ENCODE results near the gene CCDC192. TPM values are rescaled to one million over a fixed set of nuclear protein-coding genes. Genes with fewer than 3 reads are reported as not detected.
"Not testable (repeated sequence)": the region's sequence is repeated elsewhere in the genome, so short reads cannot be mapped to it uniquely, and the experiment has no call there.

Gene CCDC192
- total RNA-seq, 1 donor from 2014 or later, result 1.3 TPM

DNA sequence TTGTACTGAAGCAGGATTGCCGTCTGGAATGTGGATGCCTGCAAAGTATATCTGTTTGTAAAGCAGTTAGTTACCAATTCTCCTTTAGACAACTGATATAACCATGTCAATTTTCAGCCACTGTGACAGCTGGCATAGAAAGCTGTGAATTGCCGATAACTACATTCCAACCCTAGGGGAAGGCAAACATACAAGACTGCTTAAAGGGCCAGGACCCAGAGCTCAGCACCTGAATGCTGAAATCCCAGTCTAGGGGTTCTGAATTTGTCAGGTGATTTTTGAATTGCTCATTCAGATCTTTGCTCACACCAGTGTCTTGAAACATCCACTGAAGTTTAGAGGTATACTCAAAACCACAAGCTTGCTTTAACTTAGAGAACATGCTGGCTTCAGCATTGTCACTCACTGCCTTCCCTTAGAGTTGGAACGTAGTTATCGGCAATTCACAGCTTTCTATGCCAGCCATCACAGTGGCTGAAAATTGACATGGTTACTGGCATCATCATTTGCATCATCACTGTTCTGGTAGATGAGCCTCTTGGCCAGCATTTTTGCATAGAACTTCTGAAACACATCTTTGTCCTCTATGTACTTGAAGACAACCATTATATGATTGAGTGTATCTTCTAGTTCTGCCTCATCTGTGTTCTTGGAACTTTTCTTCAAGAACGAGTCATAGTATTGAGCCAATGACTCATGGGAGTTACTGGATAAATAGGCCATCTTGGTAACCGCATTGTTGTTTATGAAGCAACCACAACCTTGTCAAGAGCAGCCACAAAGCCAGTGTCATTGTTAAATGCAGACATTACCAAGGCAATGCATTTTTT, 82.1 kb downstream of the CCDC192 start:
- H3K27ac Mint-ChIP-seq (ENCODE audit: unreplicated experiment), result no peak overlapping the region

DNA sequence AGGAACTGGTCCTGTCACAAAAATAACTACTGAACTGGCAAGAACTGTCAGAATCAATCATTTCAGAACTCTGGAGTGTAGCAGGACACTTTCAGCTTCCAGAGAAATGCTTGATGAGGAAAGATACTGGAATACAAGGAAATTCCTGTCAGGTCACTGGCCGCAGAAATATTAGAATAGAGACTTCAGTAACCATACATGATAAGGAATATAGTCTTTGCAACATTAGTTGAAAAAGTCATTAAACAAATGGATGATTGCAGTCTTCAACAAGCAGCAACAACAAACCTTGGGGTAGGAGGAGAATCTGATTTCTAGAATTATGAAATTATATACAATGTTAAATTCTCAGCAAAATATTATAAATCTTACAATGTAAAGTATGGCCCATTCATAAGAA, 88.2 kb downstream of the CCDC192 start:
- no peak overlapping the region for H3K27ac Mint-ChIP-seq (ENCODE audit: unreplicated experiment)
- H3K9me3 Mint-ChIP-seq, result peaks cover 17% of the 10 kb centered on the region
- H3K27me3 Mint-ChIP-seq (ENCODE audit: low read depth), result no peaks in the 10 kb centered on the region
- H3K36me3 Mint-ChIP-seq (ENCODE audit: low read depth), result peaks cover 10% of the 10 kb centered on the region
- peaks cover 8% of the 10 kb centered on the region for H3K4me1 Mint-ChIP-seq
- DNase-seq (ENCODE audit: low read depth, low spot score), result no peak
- TF ChIP-seq, protein P1, sequence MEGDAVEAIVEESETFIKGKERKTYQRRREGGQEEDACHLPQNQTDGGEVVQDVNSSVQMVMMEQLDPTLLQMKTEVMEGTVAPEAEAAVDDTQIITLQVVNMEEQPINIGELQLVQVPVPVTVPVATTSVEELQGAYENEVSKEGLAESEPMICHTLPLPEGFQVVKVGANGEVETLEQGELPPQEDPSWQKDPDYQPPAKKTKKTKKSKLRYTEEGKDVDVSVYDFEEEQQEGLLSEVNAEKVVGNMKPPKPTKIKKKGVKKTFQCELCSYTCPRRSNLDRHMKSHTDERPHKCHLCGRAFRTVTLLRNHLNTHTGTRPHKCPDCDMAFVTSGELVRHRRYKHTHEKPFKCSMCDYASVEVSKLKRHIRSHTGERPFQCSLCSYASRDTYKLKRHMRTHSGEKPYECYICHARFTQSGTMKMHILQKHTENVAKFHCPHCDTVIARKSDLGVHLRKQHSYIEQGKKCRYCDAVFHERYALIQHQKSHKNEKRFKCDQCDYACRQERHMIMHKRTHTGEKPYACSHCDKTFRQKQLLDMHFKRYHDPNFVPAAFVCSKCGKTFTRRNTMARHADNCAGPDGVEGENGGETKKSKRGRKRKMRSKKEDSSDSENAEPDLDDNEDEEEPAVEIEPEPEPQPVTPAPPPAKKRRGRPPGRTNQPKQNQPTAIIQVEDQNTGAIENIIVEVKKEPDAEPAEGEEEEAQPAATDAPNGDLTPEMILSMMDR (conservative IDR thresholded peaks at IDR 0.05), result no peak
- H3K4me3 Mint-ChIP-seq, result no peak overlapping the region

More for the DNA sequence above, 82.1 kb downstream of the CCDC192 start:
- Mint-ChIP-seq H3K9me3 (peaks cover 17% of the 10 kb centered on the region), H3K4me1 (no peaks in the 10 kb centered on the region), H3K4me3 (no peak overlapping the region), H3K27me3 (ENCODE audit: low read depth) (no peaks in the 10 kb centered on the region), H3K36me3 (ENCODE audit: low read depth) (peaks cover 11% of the 10 kb centered on the region)
- TF ChIP-seq, protein P1 (conservative IDR thresholded peaks at IDR 0.05), result no peak
- no peak for DNase-seq (ENCODE audit: low read depth, low spot score)

DNA sequence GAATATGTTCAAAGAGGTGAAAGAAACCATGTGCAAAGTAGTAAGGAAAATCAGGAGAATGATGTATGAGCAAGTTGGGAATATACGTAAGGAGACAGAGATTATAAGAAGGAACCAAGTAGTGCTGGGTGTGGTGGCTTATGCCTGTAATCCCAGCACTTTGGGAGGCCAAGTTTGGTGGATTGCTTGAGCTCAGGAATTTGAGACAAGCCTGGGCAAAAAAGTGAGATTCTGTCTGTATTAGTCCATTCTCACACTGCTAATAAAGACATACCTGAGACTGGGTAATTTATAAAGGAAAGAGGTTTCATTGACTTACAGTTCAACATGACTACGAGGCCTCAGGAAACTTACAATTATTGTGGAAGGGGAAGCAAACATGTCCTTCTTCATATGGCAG, 88.7 kb downstream of the CCDC192 start:
- not testable (repeated sequence) for H3K27me3 Mint-ChIP-seq (ENCODE audit: low read depth); H3K27ac Mint-ChIP-seq (ENCODE audit: unreplicated experiment); H3K4me3 Mint-ChIP-seq; DNase-seq (ENCODE audit: low read depth, low spot score); H3K36me3 Mint-ChIP-seq (ENCODE audit: low read depth)
- peaks cover 11% of the 10 kb centered on the region for H3K4me1 Mint-ChIP-seq
- peaks cover 17% of the 10 kb centered on the region for H3K9me3 Mint-ChIP-seq

DNA sequence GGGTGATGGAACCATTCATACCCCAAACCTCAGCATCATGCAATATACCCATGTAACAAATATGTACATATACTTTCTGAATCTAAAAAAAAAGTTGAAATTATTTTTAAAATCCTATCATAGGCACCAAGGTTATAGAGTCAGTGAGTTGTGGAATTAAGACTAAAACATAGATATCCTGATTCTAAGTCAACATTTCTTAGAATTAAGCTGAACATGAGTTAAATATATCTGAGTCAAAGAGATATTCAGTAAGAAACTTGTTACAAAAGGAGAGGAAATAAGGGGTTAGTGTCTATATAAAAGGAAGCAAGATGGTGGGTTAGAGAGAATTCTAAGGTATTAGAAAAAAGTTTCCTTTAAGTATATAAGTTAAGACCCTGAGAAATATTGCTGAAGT, 89.9 kb downstream of the CCDC192 start:
- TF ChIP-seq, protein P1 (conservative IDR thresholded peaks at IDR 0.05), result no peak
- DNase-seq (ENCODE audit: low read depth, low spot score), result no peak
- Mint-ChIP-seq H3K27ac (ENCODE audit: unreplicated experiment) (no peak overlapping the region), H3K36me3 (ENCODE audit: low read depth) (peaks cover 10% of the 10 kb centered on the region), H3K9me3 (peaks cover 17% of the 10 kb centered on the region), H3K4me3 (no peak overlapping the region), H3K27me3 (ENCODE audit: low read depth) (no peaks in the 10 kb centered on the region), H3K4me1 (peaks cover 11% of the 10 kb centered on the region)

DNA sequence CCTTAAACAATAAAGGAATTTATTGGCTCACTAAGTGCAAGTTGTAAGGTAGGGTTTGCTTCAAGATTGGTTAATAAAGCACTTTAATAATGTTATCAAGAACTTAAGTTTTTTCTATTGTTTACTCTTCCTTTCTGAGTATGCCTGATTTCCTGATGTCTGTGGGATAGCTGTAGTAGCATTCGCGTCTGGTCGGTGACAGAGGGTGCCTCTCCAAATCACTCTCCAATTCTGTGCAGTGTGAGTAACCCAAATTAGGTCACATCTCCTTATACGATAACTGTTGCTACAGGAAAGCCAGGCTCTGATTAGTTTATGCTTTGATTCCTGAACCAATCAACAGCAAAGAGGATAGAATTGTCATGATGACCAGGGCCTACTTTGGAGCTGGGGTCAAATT, 90.7 kb downstream of the CCDC192 start:
- Mint-ChIP-seq H3K27ac (ENCODE audit: unreplicated experiment) (no peak overlapping the region), H3K9me3 (peaks cover 17% of the 10 kb centered on the region), H3K27me3 (ENCODE audit: low read depth) (no peaks in the 10 kb centered on the region), H3K4me1 (peaks cover 11% of the 10 kb centered on the region), H3K36me3 (ENCODE audit: low read depth) (peaks cover 10% of the 10 kb centered on the region), H3K4me3 (no peak overlapping the region)
- no peak for DNase-seq (ENCODE audit: low read depth, low spot score)
- TF ChIP-seq, protein P1 (conservative IDR thresholded peaks at IDR 0.05), result no peak

DNA sequence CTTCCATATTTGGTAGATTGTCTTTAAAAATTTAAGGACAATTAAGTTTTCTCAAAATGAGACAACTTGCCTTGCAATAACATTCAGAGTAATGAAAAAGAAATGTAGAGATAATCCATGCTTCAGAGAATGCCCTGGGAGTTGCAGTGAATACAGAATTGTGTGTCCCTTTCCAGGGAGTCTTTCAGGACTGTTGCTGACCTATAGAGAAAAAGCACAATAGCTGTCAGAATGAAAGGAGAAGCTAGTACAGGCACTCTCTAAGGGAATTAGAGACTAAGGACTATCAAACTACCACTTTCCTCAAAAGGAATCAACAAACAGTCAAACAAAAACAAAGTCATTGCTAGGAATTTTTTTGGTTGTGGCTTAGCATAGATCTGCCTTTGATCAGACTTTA, 93.0 kb downstream of the CCDC192 start:
- H3K9me3 Mint-ChIP-seq, result peaks cover 11% of the 10 kb centered on the region
- no peaks in the 10 kb centered on the region for H3K27me3 Mint-ChIP-seq (ENCODE audit: low read depth)
- no peak overlapping the region for H3K4me3 Mint-ChIP-seq
- no peak for DNase-seq (ENCODE audit: low read depth, low spot score)
- peaks cover 11% of the 10 kb centered on the region for H3K4me1 Mint-ChIP-seq
- H3K27ac Mint-ChIP-seq (ENCODE audit: unreplicated experiment), result no peak overlapping the region
- TF ChIP-seq, protein P1 (conservative IDR thresholded peaks at IDR 0.05), result no peak
- peaks cover 5% of the 10 kb centered on the region for H3K36me3 Mint-ChIP-seq (ENCODE audit: low read depth)
